ENCODE data around the gene PRDX3.

Gene PRDX3

GRCh38 chr10:119129721-119130120, 48.9 kb downstream of the PRDX3 start:
- DNase-seq (ENCODE audit: low read depth) = no peak

- no peak for DNase-seq (ENCODE audit: low read depth)
Observed at GRCh38 chr10:119125942-119126341, 52.7 kb downstream of the PRDX3 start.

DNA sequence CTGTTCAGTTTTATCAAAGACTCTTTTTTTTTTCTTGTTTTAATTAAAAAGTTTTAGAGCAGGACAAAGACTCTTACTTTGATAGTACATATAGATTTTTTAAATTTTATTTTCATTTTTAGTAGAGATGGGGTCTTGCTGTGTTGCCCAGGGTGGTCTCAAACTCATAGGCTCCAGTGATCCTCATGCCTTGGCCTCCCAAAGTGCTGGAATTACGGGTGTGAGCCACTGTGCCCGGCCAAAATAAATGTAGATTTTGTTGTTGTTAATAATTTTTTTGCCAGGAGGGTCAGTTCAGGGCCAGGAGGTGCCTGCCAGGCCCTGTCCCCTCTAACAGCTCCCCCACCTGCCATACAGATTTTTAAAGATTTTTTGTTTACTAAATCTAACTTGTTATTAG, 57.7 kb downstream of the PRDX3 start:
- DNase-seq (ENCODE audit: low read depth) = no peak

DNA sequence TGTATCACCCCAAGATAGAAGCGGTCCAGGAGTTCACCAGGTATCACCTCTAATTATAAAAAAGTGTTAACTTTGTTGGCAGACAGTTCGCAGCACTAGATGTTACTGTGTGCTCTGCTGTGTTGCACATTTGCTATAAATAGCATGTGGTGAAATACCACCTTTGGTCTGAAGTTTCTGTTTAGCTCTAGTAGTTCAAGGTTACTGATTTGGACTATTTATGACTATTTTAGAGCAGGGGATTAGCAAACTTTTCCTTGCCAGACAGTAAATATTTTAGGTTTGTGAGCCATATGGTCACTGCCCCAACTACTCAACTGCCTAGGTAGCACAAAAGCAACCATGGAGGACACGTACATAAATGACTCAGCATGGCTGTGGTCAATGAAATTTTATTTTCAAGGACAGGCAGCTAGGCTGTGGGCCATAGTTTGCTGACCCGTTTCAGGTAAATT, 58.2 kb downstream of the PRDX3 start:
- DNase-seq (ENCODE audit: low read depth) = no peak

DNA sequence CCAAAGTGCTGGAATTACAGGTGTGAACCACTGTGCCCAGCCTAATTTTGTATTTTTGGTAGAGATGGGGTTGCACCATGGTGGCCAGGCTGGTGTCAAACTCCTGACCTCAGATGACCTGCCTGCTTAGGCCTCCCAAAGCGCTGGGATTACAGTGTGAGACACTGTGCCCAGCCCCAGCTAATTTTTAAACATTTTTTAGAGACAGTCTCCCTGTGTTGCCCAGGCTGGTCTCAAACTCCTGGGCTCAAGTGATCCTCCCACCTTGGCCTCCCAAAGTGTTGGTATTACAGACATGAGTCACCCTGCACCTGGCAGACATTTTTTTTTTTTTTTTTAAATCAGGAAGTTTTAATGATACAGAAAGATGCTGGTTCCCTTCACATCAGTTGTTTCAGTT, 59.2 kb downstream of the PRDX3 start:
- no peak for DNase-seq (ENCODE audit: low read depth)

DNA sequence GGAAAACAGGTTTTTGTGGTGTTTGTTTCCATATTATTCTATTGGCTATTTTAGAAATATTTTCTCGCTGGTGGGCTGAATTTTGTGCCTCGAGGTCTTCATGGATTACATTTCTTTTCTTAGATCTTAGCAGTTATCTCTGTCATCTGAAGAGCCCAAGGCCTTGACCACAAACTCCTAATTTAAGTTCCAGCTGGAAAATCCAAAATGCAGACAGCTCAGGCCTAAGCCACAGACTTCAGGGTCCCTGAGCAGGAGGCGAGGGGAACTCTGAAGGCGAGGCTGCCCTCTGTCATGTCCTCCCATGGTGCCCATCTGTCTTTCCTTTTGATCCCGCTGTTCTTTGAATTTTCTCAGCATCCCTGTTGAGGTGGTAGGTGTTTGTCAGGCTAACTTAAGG, 60.4 kb downstream of the PRDX3 start:
- DNase-seq (ENCODE audit: low read depth) = no peak

Measured in HS-27A (cell line).